SK-N-MC (cell line): ENCODE measurements around the gene LRMDA.

Experiments used
- EZH2 ChIP-seq: fragments of 200-600 bp; sonication (generic); IDR thresholded peaks from one replicate; pipeline ENCODE4 v1.6.1; 2017; ENCODE audit warnings: antibody characterized with exemption
- FOXP2 ChIP-seq: optimal IDR thresholded peaks from 2 replicates; pipeline ENCODE3; 2011; ENCODE audit warnings: mild to moderate bottlenecking, moderate library complexity; ENCODE audit not compliant: insufficient read depth; ENCODE audit errors: extremely low read length, control extremely low read depth
- POLR2AphosphoS5 ChIP-seq: IDR thresholded peaks from 2 replicates; pipeline ENCODE4 v1.6.1; 2012; ENCODE audit warnings: mild to moderate bottlenecking, low read depth, low read length, borderline replicate concordance

DNA sequence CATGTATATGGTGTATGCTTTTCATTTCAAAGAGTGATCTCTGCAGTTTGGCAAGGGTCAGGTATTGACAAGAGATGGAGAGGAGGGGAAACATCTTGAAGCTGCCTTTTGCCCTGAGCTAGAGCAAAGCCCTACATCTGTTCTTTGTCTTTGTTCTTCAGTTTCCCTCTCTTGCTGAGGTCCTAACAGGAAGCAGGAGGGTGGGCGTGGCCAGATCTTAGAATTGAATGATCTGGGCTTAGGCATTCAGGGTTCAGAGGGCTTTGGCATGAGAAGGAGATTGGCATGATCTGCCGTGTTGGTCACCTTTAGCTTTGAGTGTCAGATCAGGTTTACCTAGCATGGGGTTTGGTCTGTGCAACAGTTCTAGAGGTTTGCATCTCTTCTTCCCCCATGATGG, 41.3 kb downstream of the LRMDA start:
- TF ChIP-seq POLR2AphosphoS5 (no peak), EZH2 (no peak), FOXP2 (no peak)
